ENCODE measurements around the gene XYLT1.

The XYLT1 gene

DNA sequence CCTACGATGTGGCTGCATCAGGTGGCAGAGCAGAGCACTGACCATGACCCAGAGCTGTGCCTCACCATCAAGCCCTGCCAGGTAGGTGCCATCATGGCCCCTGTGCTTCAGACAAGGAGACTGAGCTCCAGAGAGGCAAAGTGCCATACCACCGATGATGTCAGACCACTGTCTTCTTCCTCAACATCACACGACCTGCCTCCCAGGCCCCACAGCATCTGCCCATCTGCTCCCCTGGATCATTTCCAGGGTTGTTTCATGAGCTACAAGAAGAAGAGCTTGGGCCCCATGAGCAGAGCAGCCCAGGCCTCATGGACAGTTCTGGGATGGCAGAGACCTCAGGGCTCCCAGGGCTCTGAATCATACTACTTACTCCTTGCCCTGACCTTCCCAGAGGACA, 9.9 kb downstream of the XYLT1 start:
- no peak for DNase-seq (ENCODE audit: low read depth in 1 of 2, low spot score in 1 of 2)

DNA sequence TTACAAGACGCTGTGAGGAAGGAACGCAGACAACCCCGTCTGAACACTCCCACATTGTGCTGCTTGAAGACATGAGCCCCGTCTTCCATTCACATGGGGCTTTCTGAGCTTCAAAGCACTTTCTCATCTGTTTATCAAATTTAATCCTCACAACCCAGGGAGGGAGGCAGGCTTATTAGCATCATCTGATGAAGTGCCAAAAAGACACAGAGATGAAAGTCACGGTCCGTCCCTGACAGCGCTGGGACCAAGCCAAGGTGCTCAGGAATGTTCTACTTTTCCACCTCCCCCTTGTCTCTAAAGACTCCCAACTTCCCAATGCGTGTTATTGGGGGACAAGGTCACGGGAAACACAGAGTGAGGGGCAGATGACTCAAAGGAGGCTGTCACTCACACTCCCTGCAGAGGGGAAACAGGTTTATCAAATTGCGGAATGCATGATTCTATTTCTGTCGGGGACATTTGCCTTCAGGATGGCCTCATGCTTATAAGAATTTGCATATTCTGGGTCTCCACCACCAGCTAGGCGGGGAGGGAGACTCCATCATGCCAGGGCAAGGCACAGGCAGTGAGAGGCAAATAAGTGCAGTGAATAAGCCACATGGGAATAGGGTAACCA, 10.7 kb downstream of the XYLT1 start:
- no peak for DNase-seq (ENCODE audit: low read depth in 1 of 2, low spot score in 1 of 2)

DNA sequence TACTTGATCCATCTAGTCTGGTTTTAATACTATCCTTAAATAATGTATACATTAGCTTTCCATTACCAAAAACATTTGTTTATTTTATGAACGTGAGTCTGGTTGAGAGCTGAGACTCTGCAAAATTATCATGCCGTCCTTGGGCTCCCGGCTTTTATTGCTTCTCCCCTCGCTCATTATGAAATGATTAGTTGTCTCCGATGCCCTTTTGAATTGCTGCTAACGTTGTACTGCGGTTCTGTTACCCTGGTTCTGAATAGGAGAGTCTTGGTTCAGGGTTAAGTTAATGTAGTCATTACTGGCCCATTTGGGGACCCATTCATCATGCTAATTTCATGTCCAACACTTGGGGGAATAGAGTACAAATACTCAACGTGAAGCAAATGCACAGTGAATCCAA, 12.8 kb downstream of the XYLT1 start:
- DNase-seq (ENCODE audit: low read depth in 1 of 2, low spot score in 1 of 2) = no peak

DNA sequence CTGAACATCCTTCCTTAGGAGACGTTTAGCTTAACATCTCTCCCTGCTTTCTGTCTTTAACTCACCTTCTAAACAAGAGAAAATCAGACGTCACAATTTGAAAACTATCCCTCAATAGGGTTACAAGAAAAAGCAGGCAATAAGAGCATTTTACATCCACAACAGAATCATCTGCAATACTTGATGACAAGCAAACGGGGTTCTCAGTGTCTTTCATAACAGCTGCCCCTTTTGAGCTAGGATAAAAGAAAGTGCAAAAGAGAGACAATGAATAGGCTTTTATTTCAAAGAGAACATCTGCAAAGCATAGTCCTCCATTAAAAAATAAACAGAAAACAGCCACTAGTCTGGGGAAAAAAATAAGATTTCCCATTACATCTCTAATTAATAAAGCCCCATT, 13.2 kb downstream of the XYLT1 start:
- DNase-seq (ENCODE audit: low read depth in 1 of 2, low spot score in 1 of 2) = no peak

DNA sequence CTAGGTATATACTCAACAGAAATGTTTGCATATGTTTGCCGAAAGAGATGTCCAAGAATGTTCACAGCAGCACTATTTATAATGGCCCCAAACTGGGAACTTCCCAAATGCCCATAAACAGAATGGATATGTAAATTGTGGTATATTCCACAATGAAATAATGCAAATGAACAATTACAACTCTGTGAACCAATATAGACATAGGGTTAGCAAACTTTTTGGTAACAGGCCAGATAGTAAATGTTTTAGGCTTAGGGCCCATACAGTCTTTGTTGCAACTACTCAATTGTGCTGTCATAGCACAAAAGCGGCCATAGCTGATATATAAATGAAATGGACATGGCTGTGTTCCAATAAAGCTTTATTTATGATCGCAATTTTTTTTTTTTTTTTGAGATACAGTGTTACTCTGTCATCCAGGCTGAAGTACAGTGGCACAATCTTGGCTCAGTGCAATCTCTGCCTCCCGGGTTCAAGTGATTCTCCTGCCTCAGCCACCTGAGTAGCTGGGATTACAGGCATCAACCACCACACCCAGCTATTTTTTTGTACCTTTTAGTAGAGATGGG, 16.5 kb downstream of the XYLT1 start:
- DNase-seq (ENCODE audit: low read depth in 1 of 2, low spot score in 1 of 2) = no peak

DNA sequence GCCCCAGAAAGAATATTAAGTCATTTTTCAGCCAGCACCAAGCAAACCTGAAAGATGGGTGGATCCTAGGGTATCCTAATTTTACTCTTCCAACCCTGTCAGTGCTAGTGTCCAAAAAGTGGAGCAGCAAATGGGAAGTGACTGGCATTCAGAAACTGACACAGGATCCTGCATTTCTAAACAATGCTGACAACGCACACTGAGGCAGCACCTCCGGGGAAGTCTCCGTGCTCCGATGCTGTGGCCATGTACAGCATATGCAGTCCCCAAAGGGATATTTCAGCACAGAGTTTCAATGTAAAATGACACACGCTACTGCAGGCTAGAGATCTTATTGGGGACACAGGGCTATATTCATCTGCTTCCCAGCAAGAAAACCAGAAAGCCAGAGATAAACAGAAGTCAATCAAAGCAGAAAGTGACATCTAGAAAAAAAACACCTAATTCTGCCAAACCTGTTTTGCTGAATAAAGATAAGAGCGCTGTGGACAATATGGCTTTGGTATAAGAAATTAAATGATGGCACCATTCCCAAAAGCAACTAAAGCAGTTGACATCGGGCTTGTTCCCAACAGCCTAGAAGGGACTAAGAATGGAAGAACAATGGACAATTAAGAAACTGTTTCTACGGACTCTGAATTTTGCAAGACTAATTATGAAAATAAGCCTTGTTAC, 17.3 kb downstream of the XYLT1 start:
- DNase-seq (ENCODE audit: low read depth in 1 of 2, low spot score in 1 of 2) = no peak

DNA sequence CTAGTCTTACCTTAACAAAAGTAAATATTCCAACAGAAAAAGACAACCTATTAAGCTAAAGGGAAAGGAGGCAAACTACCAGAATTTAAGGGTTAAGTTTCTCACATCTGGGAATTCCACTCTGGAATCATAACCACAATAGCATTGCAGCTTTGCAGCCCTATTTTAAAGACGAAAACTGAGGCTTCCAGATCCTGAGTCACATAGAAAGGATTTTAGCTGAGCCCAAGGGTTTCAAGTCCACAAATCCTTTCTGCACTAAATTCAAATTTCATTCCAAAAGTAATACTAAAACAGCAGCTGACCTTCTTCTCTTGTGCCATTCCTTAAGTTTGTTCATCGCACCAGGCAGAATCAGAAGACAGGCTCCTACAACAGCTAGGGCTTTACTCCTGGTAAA, 17.8 kb downstream of the XYLT1 start:
- no peak for DNase-seq (ENCODE audit: low read depth in 1 of 2, low spot score in 1 of 2)

DNA sequence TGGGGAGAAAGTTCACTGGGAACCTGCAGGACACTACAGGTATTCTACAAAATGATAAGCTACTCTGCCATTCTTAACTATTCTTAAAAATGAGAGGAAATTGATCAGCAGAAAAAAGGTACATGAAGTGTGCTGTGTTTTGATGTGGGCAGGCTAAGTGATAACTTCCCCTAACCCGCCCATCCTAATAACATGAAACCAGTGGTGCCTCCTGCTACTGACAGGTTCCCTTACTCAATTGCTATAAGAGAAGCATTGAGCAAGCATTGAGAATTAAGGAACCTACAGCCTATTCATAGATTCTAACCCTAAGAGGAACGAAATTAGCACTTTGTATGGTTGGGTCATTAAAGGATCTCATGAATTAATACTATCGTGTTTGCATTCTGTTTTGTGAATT, 18.9 kb downstream of the XYLT1 start:
- DNase-seq (ENCODE audit: low read depth in 1 of 2, low spot score in 1 of 2) = no peak

DNA sequence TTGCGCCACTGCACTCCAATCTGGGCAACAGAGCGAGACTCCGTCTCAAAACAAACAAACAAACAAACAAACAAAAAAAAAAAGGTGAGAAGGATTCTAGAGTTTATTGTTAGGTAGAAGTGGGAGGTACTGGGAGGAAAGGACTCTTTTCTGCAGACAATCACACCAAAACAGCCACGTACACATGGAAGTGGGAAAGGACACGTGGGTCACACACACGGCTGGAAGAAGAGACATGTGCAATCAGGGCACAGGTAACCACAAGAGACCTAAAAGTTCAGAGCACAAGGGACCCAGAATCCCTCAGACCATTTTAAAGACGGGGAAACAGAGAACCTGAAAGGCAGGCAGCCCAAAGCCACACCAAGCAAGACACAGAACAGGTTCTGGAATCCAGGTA, 20.5 kb downstream of the XYLT1 start:
- no peak for DNase-seq (ENCODE audit: low read depth in 1 of 2, low spot score in 1 of 2)

DNA sequence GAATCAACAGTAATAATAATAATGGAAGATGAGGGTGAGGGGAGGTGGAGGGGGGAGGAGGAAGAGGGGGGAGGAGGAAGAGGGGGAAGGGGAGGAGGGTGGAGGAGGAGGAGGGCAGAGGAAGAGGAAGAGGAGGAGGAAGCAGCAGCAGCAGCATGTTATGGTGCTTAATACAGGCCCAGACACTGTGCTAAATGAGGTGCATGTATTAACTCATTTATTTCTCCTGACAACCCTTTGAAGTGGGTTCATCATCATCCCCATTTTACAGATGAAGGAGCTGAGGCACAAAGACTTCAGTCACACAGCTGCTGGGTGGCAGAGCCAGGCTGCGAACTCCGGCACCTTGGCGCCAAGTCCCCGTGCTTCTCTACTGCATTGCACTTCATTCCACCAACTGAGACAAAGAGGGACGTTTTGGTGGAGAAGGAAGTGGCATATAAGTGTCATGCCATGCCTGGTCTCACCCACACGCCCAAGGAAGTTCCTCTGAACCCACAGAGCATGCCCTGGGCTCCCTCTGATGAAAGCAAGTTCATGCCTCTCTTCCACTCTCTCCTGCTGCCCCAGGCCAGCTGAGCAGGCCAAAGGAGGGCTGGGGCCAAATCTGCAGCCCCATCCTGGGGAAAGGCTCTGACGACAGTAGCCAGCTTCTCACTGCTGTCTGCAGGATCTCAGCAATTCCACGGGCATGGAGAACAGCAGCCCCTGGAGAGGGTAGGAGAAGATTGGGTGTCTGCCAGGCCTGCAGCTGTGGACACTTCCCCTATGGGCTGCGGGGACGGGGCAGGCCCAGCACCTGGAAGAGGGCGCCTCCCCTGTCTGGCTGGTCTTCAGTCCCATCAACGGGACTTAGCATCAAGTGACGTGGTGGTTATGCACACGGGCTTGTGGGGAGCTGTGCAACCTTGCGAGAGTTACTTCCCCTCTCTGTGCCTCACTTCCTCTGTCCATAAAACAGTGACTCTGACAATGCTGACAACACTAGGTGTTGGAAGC, 21.8 kb downstream of the XYLT1 start:
- DNase-seq (ENCODE audit: low read depth in 1 of 2, low spot score in 1 of 2) = no peak

DNA sequence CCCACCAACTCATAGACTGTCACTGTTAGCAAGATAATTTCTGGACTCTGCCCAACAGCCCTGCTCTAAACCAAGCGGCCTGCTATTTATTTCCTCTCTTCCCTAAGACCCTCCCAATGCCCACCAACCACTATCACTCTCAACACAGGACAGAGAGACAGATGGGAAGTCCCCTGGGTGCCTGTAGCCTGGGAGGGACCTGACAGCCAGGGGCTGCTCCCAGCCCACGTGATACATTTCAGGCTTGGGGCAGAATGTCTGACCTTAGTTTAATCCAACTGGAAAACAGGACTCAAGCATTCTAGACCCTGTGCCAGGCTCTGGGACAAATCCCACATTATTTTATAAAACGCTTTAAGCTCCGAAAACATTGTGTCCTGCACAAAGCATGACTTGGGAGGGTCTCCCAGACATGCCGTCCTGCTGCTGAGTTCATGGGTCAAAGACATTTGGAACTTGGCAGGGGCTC, 23.6 kb downstream of the XYLT1 start:
- DNase-seq (ENCODE audit: low read depth in 1 of 2, low spot score in 1 of 2) = no peak

DNA sequence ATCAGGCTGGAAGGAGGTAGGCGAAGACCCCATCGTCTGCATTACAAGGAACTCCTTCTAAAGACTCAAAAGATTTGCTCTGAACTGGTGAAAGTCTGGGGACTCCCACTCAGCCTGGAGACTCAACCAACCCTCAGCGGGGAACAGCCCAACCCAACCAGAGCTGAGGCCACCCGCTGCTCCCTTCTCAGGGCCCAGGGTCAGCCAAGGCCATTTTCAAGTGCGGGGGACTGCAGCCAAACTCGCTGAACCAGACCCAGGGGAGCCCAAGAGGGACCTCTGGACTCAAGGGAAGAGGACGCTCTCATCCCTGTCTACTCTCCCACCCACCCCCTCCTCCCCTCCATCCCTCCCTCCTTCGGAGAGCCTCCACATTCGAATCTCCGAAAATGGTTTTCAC, 24.1 kb downstream of the XYLT1 start:
- DNase-seq (ENCODE audit: low read depth in 1 of 2, low spot score in 1 of 2) = no peak

DNA sequence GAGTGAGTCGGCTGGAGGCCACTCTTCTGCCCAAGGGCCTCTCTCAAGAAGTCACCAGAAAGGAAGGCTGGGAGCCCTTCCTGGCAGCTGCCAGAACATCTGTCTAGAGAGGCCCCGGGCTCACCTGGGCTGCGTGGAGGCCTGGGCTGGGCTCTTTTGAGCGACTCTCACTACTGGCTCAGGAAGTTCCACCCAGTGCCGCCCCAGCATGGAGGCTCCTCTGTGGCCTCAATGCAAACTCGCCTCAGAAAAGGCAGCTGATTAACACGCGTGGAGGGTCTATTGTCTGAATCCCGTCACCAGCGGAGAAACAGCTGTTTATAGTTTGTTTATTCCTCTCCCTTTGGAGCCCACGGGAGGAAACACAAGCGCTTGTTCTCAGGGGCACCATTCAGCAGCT, 25.3 kb downstream of the XYLT1 start:
- DNase-seq (ENCODE audit: low read depth in 1 of 2, low spot score in 1 of 2) = no peak

DNA sequence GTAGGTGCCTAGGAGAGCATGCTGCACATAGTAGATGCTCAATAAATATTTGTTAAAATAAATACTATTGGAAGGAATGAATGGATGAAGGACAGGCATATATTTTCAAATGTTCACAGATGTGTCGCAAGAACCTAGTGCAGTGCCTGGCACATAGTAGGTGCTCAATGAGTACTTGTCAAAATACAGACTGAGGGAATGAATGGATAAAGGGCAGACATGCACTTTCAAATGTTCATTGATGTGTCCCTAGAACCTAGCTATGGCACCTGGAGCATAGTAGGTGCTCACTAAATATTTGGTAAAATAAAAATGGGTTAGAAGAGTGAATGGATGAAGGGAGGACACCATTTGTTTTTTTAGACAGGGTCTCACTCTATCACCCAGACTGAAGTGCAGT, 26.1 kb downstream of the XYLT1 start:
- DNase-seq (ENCODE audit: low read depth in 1 of 2, low spot score in 1 of 2) = no peak

DNA sequence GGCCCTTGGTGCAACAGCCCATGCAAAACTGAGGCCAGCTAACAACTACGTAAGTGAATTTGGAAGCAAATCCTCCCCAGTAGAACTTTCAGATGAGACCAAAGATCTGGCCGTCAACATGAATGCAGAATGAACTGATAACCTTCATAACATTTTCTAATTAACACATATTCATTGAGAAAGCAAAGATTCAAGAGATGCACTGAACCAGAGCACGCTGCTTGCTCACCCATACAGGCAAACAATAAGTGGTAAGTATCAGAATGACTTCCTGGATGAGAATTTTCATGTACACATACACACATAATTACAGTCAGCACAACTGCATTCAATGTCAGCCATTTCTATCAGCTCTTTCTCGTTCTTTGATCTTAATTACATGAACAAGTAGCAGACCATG, 30.6 kb downstream of the XYLT1 start:
- DNase-seq (ENCODE audit: low read depth in 1 of 2, low spot score in 1 of 2) = no peak

DNA sequence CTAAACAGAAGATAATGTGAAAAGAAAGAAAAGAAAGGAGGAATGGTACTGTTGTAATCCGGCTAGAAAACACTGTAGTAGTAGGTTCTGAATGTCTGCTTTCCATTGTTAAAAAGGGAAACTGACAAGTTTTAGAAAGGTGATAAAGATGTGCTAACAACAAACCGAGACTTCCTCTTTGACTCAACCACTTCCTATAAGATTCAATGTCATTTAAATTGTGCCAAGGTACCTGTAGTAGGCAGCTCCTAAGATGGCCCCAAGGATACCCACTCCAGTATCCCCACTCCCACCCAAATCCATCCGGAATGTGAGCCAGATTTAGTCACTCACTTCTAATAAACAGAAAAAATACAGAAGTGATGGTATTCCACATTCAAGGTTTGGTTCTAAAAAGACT, 31.2 kb downstream of the XYLT1 start:
- no peak for DNase-seq (ENCODE audit: low read depth in 1 of 2, low spot score in 1 of 2)

DNA sequence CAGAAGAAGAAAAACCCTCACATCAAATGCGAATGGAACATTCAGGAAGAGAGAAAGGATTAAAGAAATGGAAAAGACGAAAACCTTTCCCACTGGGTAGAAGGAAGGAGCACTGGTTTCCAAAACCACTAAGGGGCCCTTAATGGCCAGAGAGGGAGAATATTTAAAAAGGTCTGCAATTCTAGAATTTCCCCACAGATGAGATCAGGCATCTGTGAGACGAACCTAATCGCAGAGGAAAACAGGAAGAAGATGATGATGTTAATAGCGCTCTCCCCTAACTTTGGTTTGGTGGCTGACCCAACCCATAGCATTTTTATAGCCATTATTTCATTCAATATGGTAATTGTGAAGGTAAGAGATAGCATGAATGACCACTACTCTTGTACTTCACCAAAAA, 32.8 kb downstream of the XYLT1 start:
- DNase-seq (ENCODE audit: low read depth in 1 of 2, low spot score in 1 of 2) = no peak

DNA sequence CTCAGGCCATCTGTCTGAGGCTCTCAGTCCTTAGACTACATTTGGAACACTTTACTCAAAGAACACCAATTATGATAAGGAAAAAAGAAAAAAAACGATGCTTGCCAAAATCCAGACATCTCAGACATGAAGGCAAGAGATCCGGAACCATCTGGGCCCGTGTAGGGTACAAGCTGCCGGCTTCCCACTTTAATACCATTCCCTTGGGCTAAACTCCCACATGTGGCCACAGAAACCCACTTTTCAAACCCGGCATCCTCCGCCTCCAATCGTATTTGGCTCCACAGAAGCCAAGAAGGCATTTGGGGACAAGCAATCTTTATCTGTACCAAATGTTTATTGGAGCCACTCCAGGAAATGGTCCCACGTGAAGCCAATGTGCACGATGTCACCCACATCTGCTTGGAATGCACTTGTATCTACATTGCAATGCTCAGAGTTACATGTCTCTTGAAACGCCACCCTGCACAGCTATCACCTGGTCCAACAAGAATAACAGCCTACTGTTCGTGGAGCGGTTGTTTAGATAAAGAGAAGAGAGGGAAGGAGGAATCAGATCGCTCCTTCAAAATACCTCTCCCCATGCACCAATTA, 33.5 kb downstream of the XYLT1 start:
- DNase-seq (ENCODE audit: low read depth in 1 of 2, low spot score in 1 of 2) = no peak

DNA sequence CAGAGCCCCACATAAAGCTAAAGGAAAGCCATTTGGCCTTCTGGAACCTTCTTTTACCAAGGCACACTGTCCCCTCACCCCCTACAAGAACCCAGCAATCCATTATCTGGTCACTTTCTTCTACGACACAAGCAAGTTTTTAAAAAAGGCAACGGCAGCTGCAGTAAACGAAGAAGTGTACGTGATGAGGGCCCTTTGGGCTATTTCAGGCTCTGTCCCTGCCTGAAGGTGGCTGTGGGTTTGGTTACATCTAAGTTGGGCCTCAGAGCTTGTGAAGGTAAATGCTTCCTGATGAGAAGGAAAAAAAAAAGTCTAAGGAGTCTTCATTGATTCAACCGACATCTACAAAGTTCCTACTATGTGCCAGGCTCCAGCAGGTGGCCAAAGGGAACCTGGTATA, 35.4 kb downstream of the XYLT1 start:
- no peak for DNase-seq (ENCODE audit: low read depth in 1 of 2, low spot score in 1 of 2)

DNA sequence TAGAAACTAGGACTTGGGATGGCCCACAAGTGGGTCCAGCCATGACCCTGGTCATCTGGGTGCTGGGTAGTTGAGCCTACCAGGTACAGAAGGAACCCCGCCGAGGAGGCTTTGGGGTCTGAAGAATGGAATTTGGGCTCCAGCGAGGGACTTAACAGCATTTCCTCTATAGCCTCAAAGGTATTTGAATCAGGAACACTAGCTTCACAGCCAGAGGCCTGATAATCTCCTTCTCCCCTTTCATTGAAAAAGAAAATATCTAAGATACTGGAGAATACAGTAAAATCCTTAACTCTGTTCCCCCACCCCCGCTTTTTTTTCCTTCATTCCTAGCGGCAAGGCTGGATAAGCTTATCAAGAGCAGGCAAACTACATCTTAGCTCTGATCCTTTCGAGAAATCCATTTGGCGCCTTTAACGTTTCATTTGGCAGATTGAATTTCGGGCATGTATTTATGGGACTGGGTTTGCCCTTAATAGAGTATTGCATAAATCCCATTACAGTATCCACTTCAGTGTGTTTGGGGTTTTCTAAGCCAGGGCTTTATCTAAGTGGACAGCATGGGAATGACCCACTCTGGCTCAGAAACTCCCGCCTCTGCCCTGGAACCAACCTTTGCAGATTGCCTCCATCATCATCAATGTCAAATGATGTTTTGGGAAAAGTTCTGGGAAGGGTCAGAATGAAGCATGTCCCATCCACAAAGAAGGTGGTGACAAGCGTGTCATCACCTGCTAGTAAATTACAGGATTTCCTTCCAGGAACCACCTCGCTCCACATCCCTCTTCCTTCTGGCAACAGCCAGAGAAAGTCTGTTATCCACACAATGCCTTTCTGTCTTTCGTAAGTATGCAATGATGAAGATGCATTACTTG, 36.9 kb downstream of the XYLT1 start:
- no peak for DNase-seq (ENCODE audit: low read depth in 1 of 2, low spot score in 1 of 2)
